Duodenal mucosa (tissue), 2 donors: Measurements from ENCODE around the gene FGD2.

Source experiments
- H3K27ac ChIP-seq: one replicate; pipeline ENCODE4 v1.7.0; 2013; ENCODE audit warnings: low read depth, low read length
- H3K27me3 ChIP-seq, 2 donors: one replicate each; pipeline ENCODE4 v1.7.0; 2013; ENCODE audit warnings: low read length in 2 of 2, control low read depth in 1 of 2; ENCODE audit not compliant: insufficient read depth in 2 of 2, control insufficient read depth in 1 of 2
- H3K36me3 ChIP-seq, 2 donors: one replicate each; pipeline ENCODE4 v1.7.0; 2013; ENCODE audit warnings: low read length in 2 of 2, control low read depth in 1 of 2; ENCODE audit not compliant: insufficient read depth in 2 of 2, control insufficient read depth in 1 of 2
- H3K4me1 ChIP-seq, 2 donors: one replicate each; pipeline ENCODE4 v1.7.0; 2013; ENCODE audit warnings: low read length in 2 of 2, control low read depth in 1 of 2; ENCODE audit not compliant: insufficient read depth in 2 of 2, control insufficient read depth in 1 of 2
- H3K4me3 ChIP-seq, 2 donors: one replicate each; pipeline ENCODE4 v1.7.0; 2013; ENCODE audit warnings: low read length in 2 of 2, low read depth in 1 of 2
- H3K9ac ChIP-seq, 2 donors: one replicate each; pipeline ENCODE4 v1.7.0; 2013; ENCODE audit warnings: low read length in 2 of 2, low read depth in 1 of 2
- H3K9me3 ChIP-seq, 2 donors: one replicate each; pipeline ENCODE4 v1.7.0; 2013; ENCODE audit warnings: low read length in 2 of 2, control low read depth in 1 of 2; ENCODE audit not compliant: control insufficient read depth in 1 of 2

The FGD2 gene

DNA sequence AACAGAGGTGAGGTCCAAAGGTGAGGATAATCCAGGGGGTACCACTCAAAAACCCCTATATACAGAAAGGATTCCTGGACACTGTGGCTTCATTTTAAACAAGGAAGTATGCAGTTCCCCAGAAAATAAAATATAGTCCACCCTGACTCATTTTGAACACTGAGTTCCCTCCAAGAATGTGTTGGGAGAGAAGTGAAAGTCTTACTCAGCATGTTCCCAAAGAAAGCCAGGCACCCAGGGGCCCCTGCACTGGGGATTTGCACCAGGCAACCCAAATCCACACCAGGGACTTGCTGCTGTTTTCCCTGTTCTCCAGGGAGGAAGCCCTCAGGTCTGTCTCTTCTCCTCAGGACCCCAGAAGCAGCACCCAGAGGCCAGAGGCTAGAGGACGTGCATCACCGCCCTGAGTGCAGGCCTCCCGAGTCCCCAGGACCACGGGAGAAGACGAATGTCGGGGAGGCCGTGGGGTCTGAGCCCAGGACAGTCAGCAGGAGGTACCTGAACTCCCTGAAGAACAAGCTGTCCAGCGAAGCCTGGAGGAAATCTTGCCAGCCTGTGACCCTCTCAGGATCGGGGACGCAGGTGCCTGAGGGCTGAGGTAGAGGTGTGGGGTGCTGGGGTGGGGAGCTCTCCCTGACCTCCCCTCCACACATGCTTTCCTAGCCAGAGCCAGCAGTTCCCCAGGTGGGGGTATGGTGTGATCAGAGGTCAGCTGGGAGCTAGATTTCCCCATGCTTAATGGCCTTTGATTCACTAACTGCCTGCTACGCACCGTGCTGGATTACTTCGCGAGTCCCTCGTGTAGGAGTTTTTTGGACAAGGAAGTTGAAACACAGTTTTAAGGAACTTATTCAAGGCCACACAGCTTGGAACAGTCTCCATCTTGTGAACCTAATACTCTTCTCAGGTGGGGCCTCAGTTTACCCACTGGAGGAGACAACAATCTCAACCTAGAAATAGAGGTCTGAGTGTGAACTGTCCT, 3.3 kb downstream of the FGD2 start:
- Histone ChIP-seq H3K27ac (no peak overlapping the region), H3K9ac (no peak overlapping the region), H3K27me3 (no peaks in the 10 kb centered on the region), H3K9me3 (no peaks in the 10 kb centered on the region), H3K4me3 (no peak overlapping the region), H3K4me1 (peaks cover 10 to 16% of the 10 kb centered on the region in 2 donors), H3K36me3 (no peaks in the 10 kb centered on the region)

DNA sequence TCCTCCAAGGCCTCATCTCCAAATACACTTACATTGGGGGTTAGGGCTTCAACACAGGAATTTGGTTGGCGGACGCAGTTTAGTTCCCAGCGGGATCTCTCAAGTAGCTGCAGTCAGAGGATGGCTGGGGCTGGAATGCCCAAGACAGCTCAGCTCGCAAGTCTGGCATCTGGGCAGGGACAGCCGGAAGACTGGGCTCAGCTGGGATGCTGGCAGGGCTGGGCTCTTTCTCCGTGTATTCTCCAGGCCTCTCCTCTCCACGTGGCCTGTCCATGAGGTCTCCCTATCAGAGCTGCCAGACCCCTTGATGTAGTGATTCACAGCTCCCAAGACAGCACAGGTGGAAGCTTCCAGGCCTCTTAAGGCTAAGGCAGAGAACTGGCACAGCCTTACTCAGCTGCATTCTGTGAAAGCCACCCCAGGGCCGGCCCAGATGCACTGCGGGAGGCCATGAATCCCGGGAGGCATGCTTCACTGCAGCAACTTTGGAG, 5.0 kb downstream of the FGD2 start:
- no peak overlapping the region for H3K4me3 ChIP-seq
- no peaks in the 10 kb centered on the region for H3K27me3 ChIP-seq
- no peak overlapping the region for H3K27ac ChIP-seq
- H3K9ac ChIP-seq = no peak overlapping the region
- H3K36me3 ChIP-seq = peaks cover 0 to 3% of the 10 kb centered on the region in 2 donors
- H3K9me3 ChIP-seq = no peaks in the 10 kb centered on the region
- H3K4me1 ChIP-seq = peaks cover 9 to 12% of the 10 kb centered on the region in 2 donors

DNA sequence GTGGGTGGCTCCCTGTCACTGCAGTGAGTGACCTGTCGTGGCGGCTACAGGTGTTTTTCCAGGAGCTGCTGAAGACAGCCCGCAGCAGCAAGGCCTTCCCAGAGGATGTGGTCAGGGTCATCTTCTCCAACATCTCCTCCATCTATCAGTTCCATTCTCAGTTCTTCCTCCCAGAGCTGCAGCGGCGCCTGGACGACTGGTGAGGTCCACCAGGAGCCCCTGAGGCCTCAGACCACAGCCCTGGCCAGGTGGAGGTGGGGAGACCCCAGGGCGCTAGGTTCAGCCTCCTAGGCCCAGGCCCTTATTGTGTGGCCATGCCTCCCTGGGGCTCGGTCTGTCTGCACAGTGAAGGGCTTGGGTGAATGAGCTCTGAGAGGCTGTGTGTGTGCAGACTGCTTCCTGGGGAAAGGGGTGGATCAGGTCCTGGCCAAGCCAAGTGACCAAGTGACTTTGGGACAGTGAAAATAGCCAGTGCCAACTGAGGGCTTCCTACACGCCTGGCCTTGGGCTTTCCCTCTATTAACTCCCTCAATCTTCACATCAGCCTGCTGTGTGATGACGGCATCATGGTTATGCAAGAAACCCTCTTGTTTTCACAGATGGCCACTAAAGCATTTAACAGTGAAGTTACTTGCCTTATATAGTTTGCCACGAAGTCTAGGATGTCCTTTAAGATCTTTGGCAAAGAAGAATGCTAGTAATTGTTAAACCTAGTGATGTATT, 6.4 kb downstream of the FGD2 start:
- no peaks in the 10 kb centered on the region for H3K4me1 ChIP-seq
- H3K36me3 ChIP-seq = peaks cover 0 to 3% of the 10 kb centered on the region in 2 donors
- H3K27me3 ChIP-seq = no peaks in the 10 kb centered on the region
- no peaks in the 10 kb centered on the region for H3K9me3 ChIP-seq
- H3K27ac ChIP-seq = no peak overlapping the region
- no peak overlapping the region for H3K9ac ChIP-seq
- H3K4me3 ChIP-seq = no peak overlapping the region

DNA sequence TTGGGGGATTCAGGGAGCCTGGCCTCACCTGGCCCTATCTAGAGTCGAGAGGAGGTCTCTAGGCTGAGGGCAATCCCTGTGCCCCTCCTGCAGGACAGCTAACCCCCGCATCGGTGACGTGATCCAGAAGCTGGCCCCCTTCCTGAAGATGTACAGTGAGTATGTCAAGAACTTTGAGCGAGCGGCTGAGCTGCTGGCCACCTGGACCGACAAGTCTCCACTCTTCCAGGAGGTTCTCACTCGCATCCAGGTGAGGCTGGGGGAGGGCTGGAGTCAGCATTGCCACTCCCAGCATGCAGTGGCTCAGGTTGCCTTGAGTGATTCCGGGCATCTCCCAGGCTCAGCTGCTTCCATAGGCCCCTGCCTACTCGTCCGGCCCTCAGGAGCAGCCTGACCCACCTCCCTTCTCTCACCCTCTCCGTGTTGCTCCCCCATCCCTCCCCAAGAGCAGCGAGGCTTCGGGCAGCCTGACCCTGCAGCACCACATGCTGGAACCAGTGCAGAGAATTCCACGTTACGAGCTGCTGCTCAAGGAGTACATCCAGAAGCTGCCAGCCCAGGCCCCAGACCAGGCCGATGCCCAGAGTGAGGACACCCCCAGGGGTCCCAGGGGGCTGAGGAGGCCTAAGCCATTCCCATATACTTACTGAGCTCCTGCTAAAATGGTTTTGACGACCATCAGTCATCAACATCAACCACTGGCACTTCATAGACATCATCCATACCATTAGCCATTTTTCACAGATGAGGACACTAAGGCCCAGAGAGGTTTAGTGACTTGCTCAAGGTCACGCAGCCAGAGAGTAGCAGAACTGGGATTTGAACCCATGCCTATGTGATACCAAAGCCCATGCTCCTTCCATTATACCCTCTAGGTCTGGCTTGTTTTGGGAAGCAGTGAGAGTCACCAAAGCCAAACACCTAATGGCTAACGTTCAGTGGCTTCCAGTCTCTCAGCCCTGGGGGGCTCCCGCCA, 8.3 kb downstream of the FGD2 start:
- Histone ChIP-seq H3K36me3 (peaks cover 0 to 3% of the 10 kb centered on the region in 2 donors), H3K4me1 (peaks cover 1 to 10% of the 10 kb centered on the region in 2 donors), H3K9ac (no peak overlapping the region), H3K27me3 (no peaks in the 10 kb centered on the region), H3K27ac (no peak overlapping the region), H3K4me3 (no peak overlapping the region), H3K9me3 (no peaks in the 10 kb centered on the region)

DNA sequence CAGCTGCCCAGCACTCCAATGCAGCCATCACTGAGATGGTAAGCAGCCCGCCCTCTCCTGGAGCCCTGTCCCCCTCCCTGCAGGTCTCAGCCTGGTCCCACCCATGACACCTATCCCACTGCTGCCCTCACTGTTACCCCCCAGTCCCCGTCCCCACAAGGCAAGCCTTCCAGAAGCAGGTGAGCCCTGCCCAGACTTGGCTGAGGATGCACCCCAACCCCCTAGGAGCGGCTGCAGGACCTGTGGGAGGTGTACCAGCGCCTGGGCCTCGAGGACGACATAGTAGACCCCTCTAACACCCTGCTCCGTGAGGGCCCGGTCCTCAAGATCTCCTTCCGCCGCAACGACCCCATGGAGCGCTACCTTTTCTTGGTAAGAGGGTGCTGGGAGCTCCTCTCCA, 9.2 kb downstream of the FGD2 start:
- H3K4me3 ChIP-seq = no peak overlapping the region
- H3K36me3 ChIP-seq = peaks cover 0 to 3% of the 10 kb centered on the region in 2 donors
- H3K27me3 ChIP-seq = no peaks in the 10 kb centered on the region
- H3K27ac ChIP-seq = no peak overlapping the region
- no peaks in the 10 kb centered on the region for H3K9me3 ChIP-seq
- H3K9ac ChIP-seq = no peak overlapping the region
- H3K4me1 ChIP-seq = peaks cover 5 to 14% of the 10 kb centered on the region in 2 donors

DNA sequence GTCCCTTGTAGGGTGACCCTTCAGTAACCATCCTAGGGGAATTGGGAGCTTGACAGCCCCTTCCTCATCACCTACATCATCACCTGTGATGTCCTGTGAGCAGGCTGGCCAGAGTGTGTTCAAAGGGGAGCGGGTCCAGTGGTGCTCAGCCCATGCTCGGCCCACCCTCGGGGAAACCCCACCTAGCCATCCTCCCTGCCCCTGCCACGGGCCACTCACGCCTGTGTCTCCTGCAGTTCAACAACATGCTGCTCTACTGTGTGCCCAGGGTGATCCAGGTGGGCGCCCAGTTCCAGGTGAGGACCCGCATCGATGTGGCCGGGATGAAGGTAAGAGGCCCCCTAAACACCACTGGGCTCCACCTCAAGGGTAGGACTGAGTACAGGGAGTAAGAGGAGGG, 10.1 kb downstream of the FGD2 start:
- Histone ChIP-seq H3K36me3 (peaks cover 0 to 3% of the 10 kb centered on the region in 2 donors), H3K27me3 (no peaks in the 10 kb centered on the region), H3K4me3 (no peak overlapping the region), H3K4me1 (peaks cover 9 to 14% of the 10 kb centered on the region in 2 donors), H3K9ac (no peak overlapping the region), H3K9me3 (no peaks in the 10 kb centered on the region), H3K27ac (no peak overlapping the region)

DNA sequence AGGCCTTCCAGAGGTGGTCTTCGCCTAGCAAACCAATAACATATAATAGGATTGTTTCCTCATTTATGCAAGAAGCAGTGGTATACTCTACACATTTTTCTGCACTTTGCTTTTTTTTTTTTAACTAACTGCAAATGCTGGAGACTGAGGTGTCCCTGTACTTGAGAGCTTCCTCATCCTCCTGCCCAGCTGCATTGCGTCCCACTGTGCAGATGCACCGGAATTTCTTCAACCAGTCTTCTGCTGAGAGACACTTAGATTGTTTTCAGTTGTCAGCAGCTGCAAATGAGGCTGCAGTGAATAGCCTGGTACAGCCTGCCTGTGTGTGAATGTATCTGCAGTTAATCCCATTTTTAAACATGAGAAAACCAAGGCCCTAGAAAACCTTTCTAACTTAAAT, 11.5 kb downstream of the FGD2 start:
- Histone ChIP-seq H3K36me3 (peaks cover 0 to 6% of the 10 kb centered on the region in 2 donors), H3K27ac (no peak overlapping the region), H3K4me3 (no peak overlapping the region), H3K4me1 (peaks cover 14% of the 10 kb centered on the region in 2 donors), H3K9ac (no peak overlapping the region), H3K27me3 (no peaks in the 10 kb centered on the region), H3K9me3 (no peaks in the 10 kb centered on the region)

DNA sequence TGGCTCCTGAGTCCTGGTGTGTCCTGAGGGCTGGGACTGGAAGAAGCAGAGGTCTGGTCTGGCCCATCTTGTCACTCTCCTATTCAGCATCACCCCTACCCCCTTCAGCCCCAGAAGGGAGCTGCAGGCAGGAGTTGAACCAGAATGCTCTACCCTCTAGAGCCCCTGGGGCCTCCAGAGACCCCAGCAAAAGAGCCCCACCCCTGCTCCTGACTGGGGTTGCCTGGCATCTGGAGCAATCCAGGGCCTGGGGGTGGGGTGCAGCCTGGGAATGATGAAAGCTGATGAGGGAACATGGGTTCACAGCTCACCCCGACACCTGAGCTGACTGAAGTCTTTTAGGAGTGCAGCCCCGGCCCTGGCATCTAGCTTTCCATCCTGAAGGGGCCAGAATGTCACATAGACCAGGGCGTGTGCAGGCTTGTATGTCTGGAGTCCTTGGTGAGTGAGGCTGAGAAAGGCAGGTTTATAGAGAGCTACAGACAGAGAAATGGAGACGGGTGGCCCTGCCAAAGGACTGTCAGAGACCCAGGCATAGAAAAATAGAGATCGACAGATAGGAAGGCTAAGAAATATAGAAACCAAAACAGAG, 12.2 kb downstream of the FGD2 start:
- peaks cover 14% of the 10 kb centered on the region in 2 donors for H3K4me1 ChIP-seq
- no peaks in the 10 kb centered on the region for H3K9me3 ChIP-seq
- H3K9ac ChIP-seq = peak overlapping the region in 1 of 2 donors; percentile 9
- no peak overlapping the region for H3K27ac ChIP-seq
- no peak overlapping the region for H3K4me3 ChIP-seq
- H3K36me3 ChIP-seq = peaks cover 0 to 6% of the 10 kb centered on the region in 2 donors
- no peaks in the 10 kb centered on the region for H3K27me3 ChIP-seq
